Fibroblast of skin of right biceps (primary cell): ENCODE measurements around the gene SLC25A11.

Experiments
- DNase-seq: peaks from one replicate; pipeline ENCODE4 v3.0.0-alpha.2; 2013

The SLC25A11 gene

DNA sequence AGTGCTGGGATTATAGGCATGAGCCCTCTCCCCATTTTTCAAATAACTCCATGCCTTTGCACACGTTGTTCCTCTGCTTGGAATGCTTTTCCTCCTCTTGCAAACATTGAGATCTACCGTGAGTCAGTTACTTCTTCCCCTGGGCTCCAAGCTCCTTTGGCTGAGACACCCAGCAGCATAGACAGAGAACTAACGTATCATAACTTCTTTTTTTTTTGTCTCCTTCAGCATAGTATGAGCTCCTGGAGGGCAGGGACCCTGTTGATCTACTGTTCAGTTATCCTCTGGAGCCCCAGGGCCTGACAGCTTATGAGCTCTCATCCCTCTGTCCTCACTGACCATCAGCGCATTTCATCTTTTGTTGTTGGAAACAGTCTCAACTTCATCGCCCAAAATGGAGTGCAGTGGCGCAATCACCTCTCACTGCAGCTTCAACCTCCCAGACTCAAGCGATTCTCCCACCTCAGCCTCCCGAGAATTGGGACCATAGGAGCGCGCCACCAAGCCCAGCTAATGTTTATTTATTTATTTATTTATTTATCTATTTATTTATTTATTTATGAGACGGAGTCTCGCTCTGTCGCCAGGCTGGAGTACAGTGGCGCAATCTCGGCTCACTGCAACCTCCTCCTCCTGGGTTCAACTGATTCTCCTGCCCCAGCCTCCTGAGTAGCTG is 25.6 kb upstream of the SLC25A11 start:
- no peak for DNase-seq

DNA sequence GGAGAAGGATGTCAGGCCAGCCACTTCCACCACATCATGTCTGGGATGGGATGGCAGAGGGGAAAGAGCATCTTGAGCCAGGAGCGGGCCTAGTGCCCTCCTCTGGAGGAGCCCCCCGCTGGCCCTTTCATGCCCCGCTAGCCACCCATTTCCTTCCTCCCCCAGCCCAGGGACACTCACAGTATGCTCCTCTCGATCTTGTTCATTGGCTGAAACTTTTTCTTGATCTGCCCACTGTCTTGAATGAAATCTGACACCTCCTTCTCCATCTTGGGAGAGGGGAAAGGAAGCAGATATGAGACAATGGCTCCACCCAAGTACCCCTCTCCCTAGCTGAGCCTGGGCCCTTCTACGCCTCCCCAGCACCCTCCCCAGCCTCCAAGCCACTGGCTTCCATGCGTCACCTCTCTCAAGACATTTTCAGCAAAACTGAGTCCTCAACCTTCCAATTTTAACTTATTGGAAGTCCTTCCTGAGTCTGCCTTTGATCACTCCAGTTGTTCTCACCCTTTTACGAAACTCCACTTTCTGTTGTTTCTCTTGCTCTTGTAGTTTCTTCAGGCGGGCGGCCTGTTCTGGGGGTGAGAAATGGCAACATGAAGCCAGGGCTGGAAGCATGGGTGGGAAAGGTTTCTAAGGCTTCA is 20.6 kb upstream of the SLC25A11 start:
- DNase-seq = no peak

- DNase-seq = no peak
Observed at GRCh38 chr17:4959261-4959965, 19.6 kb upstream of the SLC25A11 start.

DNA sequence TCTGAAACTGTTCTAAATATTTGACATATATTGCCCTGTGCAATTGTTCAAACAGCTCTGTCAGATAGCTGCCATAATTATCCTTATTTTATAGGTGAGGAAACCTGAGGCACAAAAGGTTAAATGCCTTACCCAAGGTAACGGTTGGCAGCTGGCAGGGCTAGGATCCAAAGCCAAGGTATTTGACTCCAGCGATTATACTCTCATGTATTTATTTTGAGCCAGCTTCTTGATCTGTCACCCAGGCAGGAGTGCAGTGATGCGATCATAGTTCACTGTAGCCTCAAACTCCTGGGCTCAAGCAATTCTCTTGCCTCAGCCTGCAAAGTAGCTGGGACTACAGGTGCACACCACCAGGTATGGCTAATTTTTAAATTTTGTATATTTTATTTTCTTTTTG is 18.3 kb upstream of the SLC25A11 start:
- no peak for DNase-seq

DNA sequence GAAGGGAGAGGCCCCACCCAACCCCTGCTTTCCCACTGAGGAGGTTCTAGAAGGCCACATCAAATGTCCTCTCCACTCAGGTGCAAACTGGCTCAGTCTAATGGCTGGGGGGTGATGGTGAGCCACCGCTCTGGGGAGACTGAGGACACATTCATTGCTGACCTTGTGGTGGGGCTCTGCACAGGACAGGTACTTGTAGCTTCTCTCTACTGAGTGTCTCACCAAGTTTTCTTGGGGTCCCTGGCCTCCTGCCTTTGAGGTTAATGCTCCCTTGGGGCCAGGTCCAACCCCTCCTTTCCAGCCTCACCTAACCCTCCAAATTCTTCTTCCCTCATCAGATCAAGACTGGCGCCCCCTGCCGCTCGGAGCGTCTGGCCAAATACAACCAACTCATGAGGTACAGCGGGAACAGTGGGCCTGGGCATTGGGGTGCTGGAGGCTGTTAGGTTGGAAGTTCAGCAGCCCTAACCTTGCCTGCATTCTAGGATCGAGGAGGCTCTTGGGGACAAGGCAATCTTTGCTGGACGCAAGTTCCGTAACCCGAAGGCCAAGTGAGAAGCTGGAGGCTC is 16.7 kb upstream of the SLC25A11 start:
- DNase-seq = no peak

DNA sequence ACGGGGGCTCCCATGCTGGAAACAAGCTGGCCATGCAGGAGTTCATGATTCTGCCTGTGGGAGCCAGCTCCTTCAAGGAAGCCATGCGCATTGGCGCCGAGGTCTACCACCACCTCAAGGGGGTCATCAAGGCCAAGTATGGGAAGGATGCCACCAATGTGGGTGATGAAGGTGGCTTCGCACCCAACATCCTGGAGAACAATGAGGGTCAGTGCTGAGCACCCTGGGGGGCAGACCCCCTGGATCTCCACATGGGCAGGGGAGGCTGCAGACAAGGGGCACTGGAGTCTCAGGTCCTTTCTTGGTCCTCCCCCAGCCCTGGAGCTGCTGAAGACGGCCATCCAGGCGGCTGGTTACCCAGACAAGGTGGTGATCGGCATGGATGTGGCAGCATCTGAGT is 15.2 kb upstream of the SLC25A11 start:
- DNase-seq = no peak

DNA sequence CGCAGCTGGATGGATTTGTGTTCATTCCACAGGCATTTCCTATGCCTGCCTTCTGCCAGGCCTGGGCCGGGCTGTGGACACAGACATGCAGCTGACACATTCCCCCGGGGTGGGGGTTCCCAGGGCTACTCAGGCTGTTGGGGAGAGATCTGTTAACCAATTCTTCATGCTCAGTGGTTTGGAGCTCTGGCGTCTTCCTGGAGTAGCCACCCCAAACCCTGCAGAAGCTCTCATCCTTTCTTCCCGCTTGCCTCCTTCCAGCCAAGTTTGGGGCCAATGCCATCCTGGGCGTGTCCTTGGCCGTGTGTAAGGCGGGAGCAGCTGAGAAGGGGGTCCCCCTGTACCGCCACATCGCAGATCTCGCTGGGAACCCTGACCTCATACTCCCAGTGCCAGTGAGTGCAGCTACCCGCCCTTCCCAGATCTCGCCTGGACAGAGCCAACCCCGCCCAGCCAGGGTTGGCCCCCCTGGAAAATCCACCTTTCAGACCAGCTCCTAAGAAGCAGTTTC is 13.7 kb upstream of the SLC25A11 start:
- DNase-seq = peak; percentile 70

DNA sequence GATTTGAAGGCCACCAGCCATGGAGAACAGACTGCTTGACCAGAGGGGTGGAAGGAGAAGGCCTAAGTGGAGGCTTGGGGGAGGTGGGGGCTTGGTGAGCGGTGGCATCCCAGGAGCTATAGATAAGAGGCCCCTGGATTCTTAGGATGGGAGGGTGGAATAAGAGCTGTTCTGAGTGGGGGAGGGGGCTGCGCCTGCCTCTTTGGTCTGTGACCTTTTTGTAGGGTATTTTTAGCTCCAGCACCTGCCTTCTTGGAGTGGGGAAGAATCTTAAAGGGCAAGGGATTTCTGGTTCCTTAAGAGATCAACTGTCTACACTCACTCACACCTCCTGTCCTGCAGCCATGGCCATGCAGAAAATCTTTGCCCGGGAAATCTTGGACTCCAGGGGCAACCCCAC is 11.6 kb upstream of the SLC25A11 start:
- DNase-seq = no peak

GRCh38 chr17:4950746-4951204 is 10.9 kb upstream of the SLC25A11 start, which contains the start of gene ENO3:
TSS of gene ENO3 (plus strand) at chr17:4951119. CDS start at chr17:4951830, 711 bp downstream.
- no peak for DNase-seq

DNA sequence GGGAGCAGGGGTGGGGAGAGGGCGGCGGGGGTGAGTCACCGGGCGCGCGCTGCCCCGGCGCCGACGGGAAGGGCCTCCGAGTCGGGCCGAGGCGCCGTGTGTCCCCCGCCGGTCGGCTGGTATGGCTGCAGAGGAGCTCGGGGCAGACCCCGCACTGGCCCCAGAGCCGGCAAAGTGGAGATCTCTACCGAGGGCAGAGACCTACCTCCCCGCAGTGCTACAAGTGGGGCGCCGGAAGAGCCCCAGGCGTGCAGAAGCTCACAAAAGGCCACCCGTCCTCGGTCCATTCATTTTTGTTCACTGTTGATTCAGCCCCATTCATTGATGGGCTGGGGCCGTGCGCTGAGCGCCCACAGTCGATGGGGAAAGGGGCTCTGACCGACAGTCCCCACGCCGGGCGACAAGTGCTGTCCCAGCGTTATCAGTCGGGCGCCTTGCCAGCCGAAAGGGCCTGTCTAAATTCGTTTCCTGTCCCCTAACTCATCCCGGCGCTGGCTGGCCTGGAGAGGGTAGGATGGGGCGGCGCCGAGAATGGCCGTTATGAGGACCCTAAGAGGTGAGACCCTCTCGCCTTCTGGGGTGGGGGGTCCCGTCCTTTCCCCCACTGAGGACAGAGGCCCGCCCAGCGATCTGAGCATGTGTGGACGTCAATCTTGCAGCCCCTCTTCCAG is 10.4 kb upstream of the SLC25A11 start:
- peak; percentile 22 for DNase-seq

DNA sequence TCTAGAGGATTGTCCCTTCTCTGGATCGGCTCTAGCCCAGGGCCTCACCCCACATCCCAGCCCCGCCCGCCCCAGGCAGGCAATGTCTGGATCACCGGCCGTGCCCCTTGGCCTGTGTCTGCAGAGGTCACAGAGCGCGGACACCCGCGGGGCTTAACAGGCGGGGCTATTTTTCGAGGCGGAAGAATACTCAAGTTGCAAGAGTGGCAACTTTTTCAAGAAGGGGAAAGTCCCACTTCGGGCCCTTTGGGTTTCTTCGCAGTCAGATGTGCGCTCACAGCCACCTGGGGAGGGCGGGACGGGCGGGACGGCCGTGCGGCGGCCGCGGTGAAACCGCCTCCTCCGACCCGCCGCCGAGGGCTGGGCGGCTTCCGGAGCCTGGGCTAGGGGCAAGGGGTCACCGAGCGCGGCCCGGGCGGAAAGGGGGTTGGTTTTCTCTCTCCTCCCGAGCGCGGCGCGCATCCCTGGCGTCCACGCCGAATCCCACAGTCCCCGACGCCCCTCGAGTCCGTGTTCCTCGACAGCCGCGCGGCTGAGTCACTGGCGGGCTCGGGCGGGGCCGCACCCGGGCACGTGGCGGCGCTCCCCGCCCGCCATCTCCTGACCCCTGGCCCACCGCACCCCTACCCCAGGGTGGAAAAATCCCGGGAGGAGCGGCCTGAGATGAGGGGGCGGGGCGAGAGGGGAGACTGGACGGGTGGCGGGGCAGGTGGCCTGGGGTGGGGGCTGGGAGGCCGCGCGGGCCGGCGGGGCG is 9.7 kb upstream of the SLC25A11 start:
- peak; percentile 74 for DNase-seq

- DNase-seq = peak; percentile 94
Observed at GRCh38 chr17:4948931-4949320, 9.1 kb upstream of the SLC25A11 start.

DNA sequence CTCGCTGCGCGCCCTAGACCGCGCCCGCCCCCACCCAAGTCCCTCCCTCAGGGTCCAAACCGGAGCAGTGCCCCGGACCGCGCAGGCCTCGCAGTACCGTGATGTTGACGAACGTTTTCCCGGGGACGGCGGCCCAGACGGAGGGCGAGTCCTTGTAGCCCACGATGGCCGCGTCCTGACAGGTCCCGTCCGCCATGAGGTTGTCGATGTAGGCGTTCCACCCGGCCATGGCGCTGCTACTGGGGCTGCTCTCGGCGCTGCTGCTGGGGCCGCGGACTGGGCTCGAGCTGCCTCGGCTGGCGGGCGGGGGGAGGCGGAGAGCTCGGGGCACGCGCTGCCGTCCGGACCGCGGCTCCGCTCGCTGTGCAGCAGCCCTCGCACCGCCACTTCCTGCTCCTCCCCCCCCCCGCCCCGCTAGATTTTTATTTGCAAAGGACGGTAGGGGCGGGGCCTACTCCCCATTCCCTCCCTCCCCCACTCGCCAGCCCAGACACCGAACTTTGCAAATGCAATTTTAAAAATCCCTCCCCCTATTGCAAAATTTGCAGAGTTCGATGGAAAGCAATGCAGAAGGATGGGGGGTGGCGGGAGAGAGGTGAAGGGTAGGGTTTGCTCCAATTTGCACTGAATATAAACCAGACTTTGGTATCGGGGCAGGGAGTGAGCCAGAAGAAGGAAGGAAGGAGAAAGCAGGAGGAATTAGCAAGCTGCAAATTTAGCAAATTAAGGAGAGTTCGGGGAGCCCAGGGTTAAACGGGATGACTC is 8.5 kb upstream of the SLC25A11 start, which contains the start of gene PFN1:
Gene PFN1 (minus strand): TSS at position 365 of the 765 bp plus-strand sequence. CDS start 136 bp downstream, at position 229.
- DNase-seq = peak; percentile 96

- peak; percentile 68 for DNase-seq
Observed at GRCh38 chr17:4947411-4948165, 7.7 kb upstream of the SLC25A11 start.

GRCh38 chr17:4947010-4947410 is 7.2 kb upstream of the SLC25A11 start:
- DNase-seq = peak; percentile 32

DNA sequence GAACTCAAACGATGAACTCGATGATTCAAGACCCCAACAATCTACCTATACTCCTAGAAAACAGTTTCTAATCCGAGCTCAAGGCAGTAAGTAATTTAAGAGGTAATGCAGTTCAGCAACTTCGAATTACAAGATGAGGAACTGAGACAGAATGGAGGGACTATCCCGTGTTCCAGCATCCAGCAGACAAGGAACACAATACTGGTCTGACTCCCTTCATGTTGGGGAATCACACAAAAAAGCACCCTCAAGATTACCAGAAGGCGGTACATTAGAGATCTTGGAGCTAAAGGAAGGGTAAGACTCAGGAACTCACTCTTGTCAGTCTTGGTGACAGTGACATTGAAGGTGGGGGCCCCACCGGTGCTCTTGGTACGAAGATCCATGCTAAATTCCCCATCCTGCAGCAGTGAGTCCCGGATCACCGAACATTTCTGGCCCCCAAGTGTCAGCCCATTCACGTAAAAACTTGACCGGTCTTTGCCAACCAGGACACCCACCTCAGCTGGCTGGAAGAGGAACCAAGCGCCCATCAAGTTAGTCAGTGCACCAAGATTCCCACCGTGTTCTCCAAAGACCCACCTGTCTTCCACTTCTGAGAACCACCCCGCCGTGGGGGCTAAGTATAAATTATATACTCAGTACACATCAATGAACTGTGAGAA is 6.6 kb upstream of the SLC25A11 start:
- DNase-seq = no peak

DNA sequence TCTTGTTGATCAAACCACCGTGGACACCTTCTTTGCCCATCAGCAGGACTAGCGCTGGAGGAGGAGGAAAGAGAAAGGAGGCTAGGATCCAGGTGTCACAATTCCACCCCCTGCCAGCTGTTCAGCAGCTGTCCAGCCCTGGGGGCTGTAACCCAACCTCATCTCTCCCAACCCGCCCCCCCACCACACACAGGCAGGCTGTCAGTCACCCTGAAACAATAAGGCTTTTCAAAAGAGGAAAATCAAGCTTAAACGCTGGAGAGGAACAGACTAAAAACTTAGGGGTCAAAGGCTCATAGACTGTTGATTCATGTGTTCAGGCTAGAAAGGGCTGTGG is 6.1 kb upstream of the SLC25A11 start:
- DNase-seq = no peak

- peak; percentile 90 for DNase-seq
Observed at GRCh38 chr17:4945176-4945943, 5.5 kb upstream of the SLC25A11 start.

- no peak for DNase-seq
Observed at GRCh38 chr17:4944554-4945175, 4.8 kb upstream of the SLC25A11 start.
